HG02759 (cell line): ENCODE measurements around the gene VAV2.
"Not testable (repeated sequence)": the region's sequence is repeated elsewhere in the genome, so short reads cannot be mapped to it uniquely, and the experiment has no call there.

Experiments used
- ATAC-seq: cut with Tn5 transposase; IDR thresholded peaks from one replicate; pipeline ENCODE4 v1.9.1; 2021; ENCODE audit warnings: mild to moderate bottlenecking, moderate library complexity; ENCODE audit not compliant: unreplicated experiment

VAV2 gene

DNA sequence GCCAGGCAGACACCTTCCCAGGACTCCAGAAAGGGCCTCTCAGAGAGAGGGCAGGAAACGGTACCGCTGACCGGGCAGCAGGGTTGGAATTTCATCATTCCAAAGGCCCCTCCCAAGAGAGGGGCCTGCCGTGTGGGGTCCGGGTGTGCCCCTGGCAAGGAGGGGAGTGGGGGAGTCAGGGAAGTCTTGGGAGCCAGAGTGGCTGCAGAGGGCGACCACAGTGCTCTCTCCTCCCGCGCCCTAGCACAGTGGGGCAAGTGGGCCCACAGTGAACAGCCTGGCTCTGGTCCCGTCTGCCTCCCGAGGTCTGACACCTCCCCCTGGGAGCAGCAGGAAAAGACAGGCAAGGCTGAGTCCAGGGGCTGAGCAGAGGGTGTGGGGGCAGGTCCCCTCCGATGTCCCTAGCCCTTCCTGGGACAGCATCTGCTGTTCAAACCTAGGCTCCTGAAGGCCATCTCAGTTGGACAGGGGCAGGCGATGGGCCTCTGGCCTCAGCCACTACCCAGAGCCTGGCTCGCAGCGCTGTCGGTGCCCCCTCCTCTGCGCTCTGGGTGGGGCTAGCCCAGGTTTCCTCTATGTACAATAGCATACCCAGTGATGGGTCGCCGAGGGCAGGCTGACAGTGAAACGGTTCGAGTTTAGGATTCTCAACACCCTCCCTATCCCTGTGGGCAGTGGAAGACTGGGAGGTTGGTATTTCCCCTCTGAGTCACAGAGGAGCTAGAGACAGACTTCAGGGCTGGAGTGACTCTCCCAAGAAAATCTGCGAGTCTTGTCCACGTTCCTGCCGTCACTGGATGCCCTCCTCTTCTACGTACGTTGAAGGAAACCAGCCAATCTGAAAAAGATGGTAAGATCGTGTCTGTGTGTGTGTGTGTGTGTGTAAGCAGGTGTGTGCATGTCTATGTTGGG is 228.6 kb downstream of the VAV2 start:
- ATAC-seq: no peak

GRCh38 chr9:133762488-133763271 is 229.4 kb downstream of the VAV2 start:
- ATAC-seq: no peak

DNA sequence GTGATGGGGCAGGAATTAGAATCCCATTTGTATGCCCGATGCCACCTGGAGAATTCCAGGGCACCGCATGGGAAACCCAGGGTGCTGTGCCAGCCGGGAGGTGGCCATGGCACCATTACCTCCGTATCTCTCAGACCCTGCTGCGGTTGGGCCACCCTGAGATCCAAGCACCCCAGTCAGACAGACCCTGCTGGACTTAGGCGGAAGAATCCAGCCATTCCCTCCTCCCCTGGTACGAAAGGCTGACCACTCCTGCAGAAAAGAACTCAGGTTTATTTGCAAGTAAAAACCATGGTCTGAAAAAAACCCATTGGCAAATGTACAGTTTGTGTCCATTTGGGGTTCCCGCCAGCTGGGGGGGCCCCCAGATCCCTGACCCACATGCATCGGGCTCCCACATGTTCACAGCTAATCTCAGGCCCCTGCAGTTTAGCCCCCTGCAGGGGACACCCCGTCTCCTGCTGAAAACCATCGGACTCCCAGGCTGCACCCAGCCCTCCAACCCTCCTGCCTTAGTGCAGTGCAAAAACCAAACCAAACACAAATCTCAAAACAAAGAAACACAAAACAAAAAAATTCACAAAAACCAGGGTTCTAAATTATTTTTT is 230.4 kb downstream of the VAV2 start:
- no peak for ATAC-seq

DNA sequence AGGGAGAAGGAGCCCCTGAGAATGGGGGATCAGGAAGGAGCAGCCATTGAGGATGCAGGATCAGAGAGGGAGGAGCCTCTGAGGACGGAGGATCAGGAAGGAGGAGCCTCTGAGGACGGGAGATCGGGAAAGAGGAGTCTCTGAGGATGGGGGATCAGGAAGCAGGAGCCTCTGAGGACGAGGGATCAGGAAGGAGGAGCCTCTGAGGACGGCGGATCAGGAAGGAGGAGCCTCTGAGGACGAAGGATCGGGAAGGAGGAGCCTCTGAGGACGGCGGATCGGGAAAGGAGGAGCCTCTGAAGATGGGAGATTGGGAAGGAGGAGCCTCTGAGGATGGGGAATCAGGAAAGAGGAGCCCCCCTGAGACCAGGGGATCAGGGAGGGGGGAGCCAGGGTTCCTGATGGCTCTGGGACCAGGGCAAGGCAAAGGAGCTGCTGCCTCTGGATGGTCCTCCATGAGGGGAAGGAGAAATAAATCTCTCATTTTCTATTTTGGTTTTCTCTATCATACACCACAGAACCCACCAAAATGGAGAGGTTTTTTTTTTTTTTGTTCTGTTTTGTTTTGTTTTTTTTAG is 231.3 kb downstream of the VAV2 start:
- ATAC-seq: no peak

DNA sequence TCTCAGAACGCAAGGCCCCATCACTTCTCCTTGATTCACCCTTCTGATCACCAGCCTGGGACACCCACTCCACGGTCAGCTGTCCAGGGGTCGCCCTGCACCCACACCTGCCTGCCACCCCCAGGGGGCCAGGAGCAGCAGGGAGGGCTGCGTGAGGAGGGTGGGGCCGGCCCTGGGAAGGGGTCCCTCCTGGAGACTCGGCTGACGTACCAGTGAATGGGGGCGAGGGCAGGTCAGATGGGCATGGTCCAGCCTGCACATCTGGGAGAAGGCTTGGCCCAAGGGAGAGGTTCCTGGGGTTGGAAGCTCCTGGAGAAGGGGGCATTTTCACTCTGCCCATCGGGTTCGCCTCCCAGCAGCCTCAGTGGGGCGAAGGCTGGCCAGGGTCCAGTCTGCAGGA is 232.2 kb downstream of the VAV2 start:
- no peak for ATAC-seq

DNA sequence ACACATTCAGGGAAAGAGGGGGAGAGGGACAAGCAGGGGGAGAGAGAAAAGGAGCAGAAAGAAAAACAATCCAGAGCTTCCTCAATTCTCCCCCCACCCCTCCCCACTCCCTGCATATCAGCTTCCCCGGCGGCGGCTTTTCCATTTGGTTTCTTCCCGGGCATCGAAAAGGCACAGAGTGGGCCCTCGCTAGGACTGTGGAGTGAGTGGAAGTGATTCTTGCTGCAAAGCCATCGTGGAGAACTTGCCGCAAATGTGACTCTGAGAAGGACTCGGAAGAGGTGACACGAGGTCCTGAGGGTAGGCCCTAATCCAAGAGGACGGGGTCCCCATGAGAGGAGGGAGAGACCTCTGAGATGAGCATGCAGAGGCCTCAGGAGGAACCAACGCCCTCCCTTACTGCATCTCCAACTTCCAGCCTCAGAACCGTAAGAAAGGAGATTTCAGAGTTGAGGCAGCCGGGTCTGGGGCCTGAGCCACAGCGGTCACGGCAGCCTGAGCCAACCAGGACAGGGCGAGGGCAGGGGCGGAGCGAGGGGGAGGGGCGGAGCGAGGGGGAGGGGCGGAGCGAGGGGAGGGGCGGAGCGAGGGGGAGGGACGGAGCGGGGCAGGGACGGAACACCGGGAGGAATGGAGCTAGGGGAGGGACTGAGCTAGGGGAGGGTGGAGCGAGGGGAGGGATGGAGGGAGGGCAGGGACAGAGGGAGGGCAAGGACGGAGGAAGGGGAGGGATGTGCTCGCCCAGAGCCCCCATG is 232.8 kb downstream of the VAV2 start:
- ATAC-seq: no peak

DNA sequence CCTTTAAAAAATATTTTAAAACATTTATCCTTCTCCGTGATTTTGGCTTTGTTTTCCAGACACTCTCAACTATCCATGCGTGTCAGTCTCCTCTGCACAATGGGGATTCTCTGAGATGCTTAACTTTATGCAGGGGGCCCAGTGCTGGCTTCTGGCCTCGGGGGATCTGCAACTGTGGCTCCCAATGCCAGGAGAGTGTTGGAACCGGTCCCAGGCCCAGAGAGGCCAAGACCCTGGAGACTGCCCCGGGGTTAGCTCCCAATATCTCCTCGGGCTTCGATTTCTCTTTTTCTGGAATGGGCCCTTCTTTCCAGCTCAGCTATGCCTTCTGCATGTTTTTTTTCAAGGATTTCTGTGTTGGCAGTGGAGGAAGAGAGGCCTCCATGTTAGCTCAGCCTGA is 233.9 kb downstream of the VAV2 start:
- no peak for ATAC-seq

- no peak for ATAC-seq
Measured at GRCh38 chr9:133754688-133755227, 237.4 kb downstream of the VAV2 start.

GRCh38 chr9:133754187-133754586 is 237.9 kb downstream of the VAV2 start:
- ATAC-seq: no peak

GRCh38 chr9:133752739-133753446 is 239.2 kb downstream of the VAV2 start:
- ATAC-seq: no peak

- ATAC-seq: no peak
Measured at GRCh38 chr9:133750982-133751649, 241.0 kb downstream of the VAV2 start.

DNA sequence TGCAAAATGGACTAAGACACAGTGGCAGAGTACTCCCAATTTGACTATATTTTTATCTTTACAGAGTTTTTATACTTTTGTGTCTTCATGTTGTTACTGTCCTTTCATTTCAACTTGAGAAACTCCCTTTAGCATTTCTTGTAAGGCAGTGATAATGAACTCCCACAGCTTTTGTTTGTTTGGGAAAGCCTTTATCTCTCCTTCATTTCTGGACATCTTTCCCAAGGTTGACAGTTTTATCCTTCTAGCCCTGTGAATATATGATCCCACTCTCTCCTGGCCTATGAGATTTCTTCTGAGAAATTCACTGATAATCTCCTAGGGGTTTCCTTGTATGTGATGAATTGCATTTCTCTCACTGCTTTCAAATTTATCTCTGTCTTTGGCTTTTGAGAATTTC is 244.8 kb downstream of the VAV2 start:
- no peak for ATAC-seq

- ATAC-seq: not testable (repeated sequence)
Measured at GRCh38 chr9:133744528-133744927, 247.6 kb downstream of the VAV2 start.

DNA sequence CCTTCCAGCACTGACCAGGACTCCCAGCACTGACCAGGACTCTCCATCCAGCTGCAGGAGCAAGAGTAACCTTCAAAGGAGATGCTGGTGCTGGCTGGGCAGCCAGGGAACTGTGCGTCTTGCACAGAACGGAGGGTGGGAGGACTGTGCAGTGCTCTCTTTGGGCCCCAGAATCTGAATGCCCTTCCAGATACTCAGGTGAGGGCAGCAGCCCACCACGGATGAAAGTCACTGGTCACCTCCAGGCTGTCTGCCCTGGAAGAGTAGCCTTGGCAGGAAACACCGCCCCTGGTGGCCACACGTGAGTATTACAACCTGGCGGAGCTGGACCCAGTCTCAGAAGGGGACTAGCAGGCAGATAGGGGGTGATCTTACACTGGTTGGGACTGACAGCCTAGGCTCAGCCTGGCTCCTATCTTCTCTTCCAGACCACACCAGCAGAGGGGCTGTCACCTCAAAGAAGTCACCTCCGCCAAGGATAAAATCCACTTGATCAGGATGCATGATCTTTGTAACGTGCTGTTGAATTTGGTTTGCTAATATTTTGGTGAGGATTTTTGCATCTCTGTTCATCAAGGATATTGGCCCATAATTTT is 249.2 kb downstream of the VAV2 start:
- ATAC-seq: no peak

DNA sequence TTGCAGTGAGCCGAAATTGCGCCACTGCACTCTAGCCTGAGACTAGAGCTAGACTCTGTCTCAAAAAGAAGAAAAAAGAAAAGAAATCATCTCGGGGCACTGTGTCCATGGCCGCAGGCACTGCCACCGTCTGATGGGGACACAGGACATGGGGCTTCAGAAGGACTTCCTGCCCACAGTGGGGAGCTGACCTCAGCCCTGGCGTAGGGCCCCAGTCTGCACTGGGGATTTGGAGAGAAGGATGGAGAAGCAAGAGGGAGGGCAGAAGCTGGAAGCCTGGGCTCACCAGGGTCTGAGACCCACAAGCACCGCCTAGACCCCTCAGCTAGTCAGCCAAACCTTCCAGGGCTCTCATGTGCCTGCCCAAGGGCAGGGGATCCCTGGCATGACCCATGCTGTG is 249.9 kb downstream of the VAV2 start:
- ATAC-seq: no peak

- no peak for ATAC-seq
Measured at GRCh38 chr9:133741716-133742115, 250.4 kb downstream of the VAV2 start.

GRCh38 chr9:133740911-133741310 is 251.2 kb downstream of the VAV2 start:
- no peak for ATAC-seq

GRCh38 chr9:133739408-133740280 is 252.5 kb downstream of the VAV2 start:
- ATAC-seq: no peak
